Measurements from ENCODE around the gene TXNRD2.

Gene TXNRD2

GRCh38 chr22:19977296-19978243 lies 36.0 kb upstream of the TXNRD2 start:
- H3K4me1 ChIP-seq (ENCODE audit: insufficient read depth, low read length), result peaks cover 10% of the 10 kb centered on the region
- no peaks in the 10 kb centered on the region for H3K36me3 ChIP-seq (ENCODE audit: insufficient read depth, low read length)
- DNase-seq, result no peak

GRCh38 chr22:19976671-19977070 lies 35.1 kb upstream of the TXNRD2 start:
- Histone ChIP-seq H3K27me3 (ENCODE audit: insufficient read depth, low read length, poor library complexity) (no peaks in the 10 kb centered on the region), H3K9ac (ENCODE audit: low read depth, low read length) (no peak overlapping the region), H3K4me3 (ENCODE audit: low read depth in 1 of 2, low read length in 2 of 2) (no peak overlapping the region), H3K9me3 (ENCODE audit: insufficient read depth, low read length, severe bottlenecking) (no peaks in the 10 kb centered on the region), H3K79me2 (ENCODE audit: insufficient read depth, low read length) (no peaks in the 10 kb centered on the region), H3K27ac (ENCODE audit: low read length) (no peak overlapping the region), H4K20me1 (ENCODE audit: insufficient read depth, low read length) (peaks cover 4% of the 10 kb centered on the region; the same call in 1 of the 2 replicates), H2AFZ (ENCODE audit: low read depth, low read length) (no peak overlapping the region), H3K4me2 (ENCODE audit: insufficient read depth, low read length) (no peak overlapping the region), H3K4me1 (ENCODE audit: insufficient read depth, low read length) (peaks cover 10% of the 10 kb centered on the region), H3K36me3 (ENCODE audit: insufficient read depth, low read length) (no peaks in the 10 kb centered on the region)
- TF ChIP-seq CTCF (IDR thresholded peaks at IDR 0.05; ENCODE audit: borderline replicate concordance, extremely low read depth, low read length, poor library complexity, severe bottlenecking), result no peak
- TF ChIP-seq EZH2 (IDR thresholded peaks at IDR 0.05; ENCODE audit: borderline replicate concordance, low read depth, low read length, severe bottlenecking), result no peak
- ATAC-seq (ENCODE audit: insufficient read depth, low read depth) (no peak), DNase-seq (no peak)

More at GRCh38 chr22:19977296-19978243, 36.0 kb upstream of the TXNRD2 start:
- Histone ChIP-seq H3K9ac (ENCODE audit: low read depth, low read length) (no peak overlapping the region), H3K4me3 (ENCODE audit: low read depth in 1 of 2, low read length in 2 of 2) (no peak overlapping the region), H3K27ac (ENCODE audit: low read length) (no peak overlapping the region), H3K9me3 (ENCODE audit: insufficient read depth, low read length, severe bottlenecking) (no peaks in the 10 kb centered on the region), H3K27me3 (ENCODE audit: insufficient read depth, low read length, poor library complexity) (no peaks in the 10 kb centered on the region), H3K4me2 (ENCODE audit: insufficient read depth, low read length) (no peak overlapping the region), H2AFZ (ENCODE audit: low read depth, low read length) (no peak overlapping the region), H4K20me1 (ENCODE audit: insufficient read depth, low read length) (peaks cover 5% of the 10 kb centered on the region; the same call in 1 of the 2 replicates), H3K79me2 (ENCODE audit: insufficient read depth, low read length) (no peaks in the 10 kb centered on the region)
- TF ChIP-seq EZH2 (IDR thresholded peaks at IDR 0.05; ENCODE audit: borderline replicate concordance, low read depth, low read length, severe bottlenecking) (no peak), CTCF (IDR thresholded peaks at IDR 0.05; ENCODE audit: borderline replicate concordance, extremely low read depth, low read length, poor library complexity, severe bottlenecking) (no peak)
- ATAC-seq (ENCODE audit: insufficient read depth, low read depth), result no peak

- ATAC-seq (ENCODE audit: insufficient read depth, low read depth) (no peak), DNase-seq (no peak)
- Histone ChIP-seq H2AFZ (ENCODE audit: low read depth, low read length) (no peak overlapping the region), H3K4me1 (ENCODE audit: insufficient read depth, low read length) (peaks cover 10% of the 10 kb centered on the region), H4K20me1 (ENCODE audit: insufficient read depth, low read length) (peaks cover 10% of the 10 kb centered on the region), H3K79me2 (ENCODE audit: insufficient read depth, low read length) (no peaks in the 10 kb centered on the region), H3K9ac (ENCODE audit: low read depth, low read length) (no peak overlapping the region), H3K27ac (ENCODE audit: low read length) (no peak overlapping the region), H3K4me2 (ENCODE audit: insufficient read depth, low read length) (no peak overlapping the region), H3K27me3 (ENCODE audit: insufficient read depth, low read length, poor library complexity) (no peaks in the 10 kb centered on the region), H3K36me3 (ENCODE audit: insufficient read depth, low read length) (peaks cover 5% of the 10 kb centered on the region; the same call in 1 of the 2 replicates), H3K9me3 (ENCODE audit: insufficient read depth, low read length, severe bottlenecking) (no peaks in the 10 kb centered on the region), H3K4me3 (ENCODE audit: low read depth in 1 of 2, low read length in 2 of 2) (no peak overlapping the region)
- no peak for TF ChIP-seq EZH2 (IDR thresholded peaks at IDR 0.05; ENCODE audit: borderline replicate concordance, low read depth, low read length, severe bottlenecking)
- no peak for TF ChIP-seq CTCF (IDR thresholded peaks at IDR 0.05; ENCODE audit: borderline replicate concordance, extremely low read depth, low read length, poor library complexity, severe bottlenecking)
Observed at GRCh38 chr22:19975707-19976035, 34.1 kb upstream of the TXNRD2 start.
